Measurements from ENCODE around the gene BSG. TPM values are rescaled to one million over a fixed set of nuclear protein-coding genes. Genes with fewer than 3 reads are reported as not detected.

Gene BSG
- total RNA-seq, 4 donors from 2014 or later = 182 to 408 (median 289) TPM

GRCh38 chr19:595326-596262 is 23.2 kb downstream of the BSG start:
- TF ChIP-seq POLR2A (IDR thresholded peaks at IDR 0.05) (no peak), CTCF (IDR thresholded peaks at IDR 0.05) (no peak)

GRCh38 chr19:596263-596655 is 23.9 kb downstream of the BSG start:
- H3K36me3 ChIP-seq = no peaks in the 10 kb centered on the region
- TF ChIP-seq CTCF (IDR thresholded peaks at IDR 0.05) = no peak
- no peak for TF ChIP-seq POLR2A (IDR thresholded peaks at IDR 0.05)
- H3K4me3 ChIP-seq = no peak overlapping the region
- peaks cover 0 to 5% (median 2%) of the 10 kb centered on the region in 3 donors for H3K4me1 ChIP-seq
- intact Hi-C loops (cut with DNase I) = no loop called here
- no peak overlapping the region for H3K27ac ChIP-seq
- peaks cover 1 to 66% (median 6%) of the 10 kb centered on the region in 4 donors for H3K27me3 ChIP-seq
- no peak for DNase-seq
- H3K9me3 ChIP-seq = no peaks in the 10 kb centered on the region
- 60 to 100% methylated on average over 1 of the region's 16 CpGs for WGBS, 2 donors

More at GRCh38 chr19:595326-596262, 23.2 kb downstream of the BSG start:
- no peak overlapping the region for H3K4me3 ChIP-seq
- no peaks in the 10 kb centered on the region for H3K9me3 ChIP-seq
- no peaks in the 10 kb centered on the region for H3K36me3 ChIP-seq
- peaks cover 8 to 73% (median 10%) of the 10 kb centered on the region in 4 donors for H3K27me3 ChIP-seq
- 70 to 76% methylated on average over 26 to 28 of the region's 42 CpGs for WGBS, 2 donors
- H3K4me1 ChIP-seq = peaks cover 0 to 12% (median 9%) of the 10 kb centered on the region in 3 donors
- no peak for DNase-seq
- H3K27ac ChIP-seq = no peak overlapping the region
- intact Hi-C loops (cut with DNase I) = no loop called here

GRCh38 chr19:597406-598315 is 25.3 kb downstream of the BSG start:
- intact Hi-C loops (cut with DNase I) = no loop called here
- no peak for TF ChIP-seq POLR2A (IDR thresholded peaks at IDR 0.05)
- no peak for TF ChIP-seq CTCF (IDR thresholded peaks at IDR 0.05)
- WGBS, 2 donors = 48 to 51% methylated on average over 9 to 10 of the region's 18 CpGs
- H3K4me3 ChIP-seq = no peak overlapping the region
- peaks cover 0 to 52% (median 0%) of the 10 kb centered on the region in 4 donors for H3K27me3 ChIP-seq
- no peak for DNase-seq
- no peaks in the 10 kb centered on the region for H3K9me3 ChIP-seq
- no peaks in the 10 kb centered on the region for H3K36me3 ChIP-seq
- H3K4me1 ChIP-seq = no peaks in the 10 kb centered on the region
- no peak overlapping the region for H3K27ac ChIP-seq

- WGBS, 2 donors = 88 to 92% methylated on average over 28 of the region's 28 CpGs
These were observed 28.9 kb downstream of the BSG start for GRCh38 chr19:601310-601709.

More at GRCh38 chr19:601310-601709, 28.9 kb downstream of the BSG start:
- intact Hi-C loops (cut with DNase I) = no loop called here
- no peak overlapping the region for H3K27ac ChIP-seq
- H3K4me3 ChIP-seq = no peak overlapping the region
- H3K27me3 ChIP-seq = peaks cover 0 to 16% (median 0%) of the 10 kb centered on the region in 4 donors
- no peaks in the 10 kb centered on the region for H3K36me3 ChIP-seq
- H3K4me1 ChIP-seq = no peaks in the 10 kb centered on the region
- no peak for DNase-seq
- no peaks in the 10 kb centered on the region for H3K9me3 ChIP-seq
- no peak for TF ChIP-seq POLR2A (IDR thresholded peaks at IDR 0.05)
- TF ChIP-seq CTCF (IDR thresholded peaks at IDR 0.05) = no peak
